ENCODE results near the gene MAN1A2. TPM values are rescaled to one million over a fixed set of nuclear protein-coding genes. Genes with fewer than 3 reads are reported as not detected.

MAN1A2 gene
- 10 to 100 TPM; 43.8 to 63.6 TPM for total RNA-seq

- Histone ChIP-seq H3K4me3 (peak within 1 kb of the TSS; percentile 77 to 96), H3K27ac (peak within 1 kb of the TSS; percentile 93 to 98), H3K9me3 (no peaks in the 10 kb centered on the region), H3K27me3 (replicated peaks; ENCODE audit: insufficient read depth) (no peaks in the 10 kb centered on the region), H3K4me1 (replicated peaks) (peaks cover 7% of the 10 kb centered on the region), H3K36me3 (no peaks in the 10 kb centered on the region)
- TF ChIP-seq CTCF (IDR thresholded peaks at IDR 0.05): no peak
- TF ChIP-seq POLR2A (IDR thresholded peaks at IDR 0.05): peak; percentile 85
- TF ChIP-seq POLR2AphosphoS5 (IDR thresholded peaks at IDR 0.05): peak; percentile 82
- DNase-seq (ENCODE audit: low spot score): peak; percentile 93
- intact Hi-C loops (cut with DNase I): loop anchor here (2.0 to 10.0 kb wide), 3 partner anchors 239 to 273 kb away; partner anchors contain the start of genes TENT5C and TRIM45
- under 1% methylated on average over 86 of the region's 93 CpGs for WGBS
These were observed at the start of gene MAN1A2 for GRCh38 chr1:117367046-117368025. Gene MAN1A2, plus strand, starts transcription at chr1:117367449. Its CDS starts 735 bp downstream, at chr1:117368184.

GRCh38 chr1:117318011-117318410, 49.2 kb upstream of the MAN1A2 start:
- TF ChIP-seq POLR2AphosphoS5 (IDR thresholded peaks at IDR 0.05) (no peak), CTCF (IDR thresholded peaks at IDR 0.05) (no peak), POLR2A (IDR thresholded peaks at IDR 0.05) (no peak)
- no peak overlapping the region for H3K4me3 ChIP-seq
- no peak for DNase-seq (ENCODE audit: low spot score)
- H3K27ac ChIP-seq: no peak overlapping the region
- H3K27me3 ChIP-seq (replicated peaks; ENCODE audit: insufficient read depth): no peaks in the 10 kb centered on the region
- H3K4me1 ChIP-seq (replicated peaks): no peaks in the 10 kb centered on the region
- no peaks in the 10 kb centered on the region for H3K36me3 ChIP-seq
- no peaks in the 10 kb centered on the region for H3K9me3 ChIP-seq
- intact Hi-C loops (cut with DNase I): no loop called here
- WGBS: 74% methylated on average over 1 of the region's 1 CpG

- intact Hi-C loops (cut with DNase I): no loop called here
- 78% methylated on average over 3 of the region's 3 CpGs for WGBS
These were observed 48.8 kb upstream of the MAN1A2 start for GRCh38 chr1:117318426-117318825.

GRCh38 chr1:117320515-117320914, 46.7 kb upstream of the MAN1A2 start:
- DNase-seq (ENCODE audit: low spot score): no peak
- Histone ChIP-seq H3K27me3 (replicated peaks; ENCODE audit: insufficient read depth) (no peaks in the 10 kb centered on the region), H3K9me3 (no peaks in the 10 kb centered on the region), H3K4me3 (no peak overlapping the region), H3K36me3 (no peaks in the 10 kb centered on the region), H3K4me1 (replicated peaks) (no peaks in the 10 kb centered on the region), H3K27ac (no peak overlapping the region)
- intact Hi-C loops (cut with DNase I): no loop called here
- TF ChIP-seq CTCF (IDR thresholded peaks at IDR 0.05) (no peak), POLR2A (IDR thresholded peaks at IDR 0.05) (no peak), POLR2AphosphoS5 (IDR thresholded peaks at IDR 0.05) (no peak)
- WGBS: 97% methylated on average over 1 of the region's 1 CpG

More at GRCh38 chr1:117318426-117318825, 48.8 kb upstream of the MAN1A2 start:
- Histone ChIP-seq H3K36me3 (no peaks in the 10 kb centered on the region), H3K4me3 (no peak overlapping the region), H3K27me3 (replicated peaks; ENCODE audit: insufficient read depth) (no peaks in the 10 kb centered on the region), H3K4me1 (replicated peaks) (no peaks in the 10 kb centered on the region), H3K9me3 (no peaks in the 10 kb centered on the region), H3K27ac (no peak overlapping the region)
- no peak for DNase-seq (ENCODE audit: low spot score)
- TF ChIP-seq CTCF (IDR thresholded peaks at IDR 0.05) (no peak), POLR2A (IDR thresholded peaks at IDR 0.05) (no peak), POLR2AphosphoS5 (IDR thresholded peaks at IDR 0.05) (no peak)

Data from prostate gland (tissue), 2 donors.